ENCODE data around the gene NTRK2.

Gene NTRK2

GRCh38 chr9:84849049-84849448, 179.5 kb downstream of the NTRK2 start:
- DNase-seq (ENCODE audit: low read depth, low spot score): no peak

GRCh38 chr9:84850830-84851392, 181.4 kb downstream of the NTRK2 start:
- DNase-seq (ENCODE audit: low read depth, low spot score): no peak

DNA sequence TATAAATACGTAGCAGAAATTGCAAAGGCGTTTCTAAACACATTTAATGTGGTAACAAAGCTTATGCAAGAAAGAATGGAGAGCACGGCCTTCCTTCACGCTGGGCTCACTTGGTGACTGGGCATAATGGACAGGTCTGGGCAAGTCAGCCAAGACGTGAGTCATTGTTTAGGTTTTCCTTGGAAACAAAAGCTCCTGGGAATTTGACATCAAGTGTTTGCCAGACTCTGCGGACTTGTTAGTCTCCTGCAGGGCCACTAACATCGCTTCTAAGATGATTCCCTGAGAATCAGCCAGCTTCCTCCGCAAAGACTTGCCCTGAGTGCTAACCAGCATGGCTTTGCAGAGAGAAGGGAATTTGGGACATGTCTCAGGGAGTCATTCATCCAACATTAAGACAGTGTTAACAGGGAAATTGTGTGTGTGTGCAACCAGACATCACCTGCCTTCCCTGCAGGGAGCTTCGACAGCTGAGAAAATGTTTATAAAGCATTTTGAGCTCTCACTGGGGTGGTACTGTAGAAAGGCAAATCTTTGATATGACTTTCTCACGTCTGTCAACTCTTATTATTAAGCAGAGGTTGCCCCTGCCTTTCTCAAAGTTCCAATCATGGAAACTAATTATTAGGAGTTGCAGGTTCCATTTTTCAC, 182.5 kb downstream of the NTRK2 start:
- no peak for DNase-seq (ENCODE audit: low read depth, low spot score)

DNA sequence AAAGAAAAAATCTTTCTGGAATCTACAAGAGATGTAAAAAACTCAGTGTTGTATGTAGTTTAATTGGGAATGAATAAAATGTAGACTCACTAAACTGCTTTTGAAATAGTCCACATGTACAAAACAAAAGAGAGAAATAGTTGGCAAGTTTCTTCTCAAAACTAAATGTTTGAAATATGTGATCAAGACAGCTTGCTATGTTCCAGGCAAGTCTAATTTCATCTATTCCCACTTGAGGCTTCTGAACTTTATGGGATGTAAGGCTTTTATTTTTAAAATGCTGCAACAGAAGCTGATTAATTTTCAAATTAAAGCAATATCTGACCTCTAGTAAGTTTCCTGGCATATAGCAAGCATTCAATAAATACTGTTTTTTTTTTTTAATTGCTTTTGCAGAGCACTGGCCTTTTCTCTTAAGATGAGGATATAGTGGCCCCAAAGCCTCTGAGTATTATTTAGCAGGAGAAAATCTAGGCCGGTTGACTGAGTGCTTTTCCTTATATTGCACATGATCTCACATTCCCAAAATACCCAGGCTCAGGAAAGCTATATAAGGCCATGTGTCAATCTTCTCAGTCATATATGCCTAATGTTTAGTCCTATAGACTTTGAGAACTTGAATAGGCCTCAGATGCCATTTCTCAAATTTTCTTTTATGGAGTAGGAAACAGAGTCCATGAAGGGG, 183.2 kb downstream of the NTRK2 start:
- DNase-seq (ENCODE audit: low read depth, low spot score): no peak

- no peak for DNase-seq (ENCODE audit: low read depth, low spot score)
Measured at GRCh38 chr9:84856181-84856632, 186.7 kb downstream of the NTRK2 start.

DNA sequence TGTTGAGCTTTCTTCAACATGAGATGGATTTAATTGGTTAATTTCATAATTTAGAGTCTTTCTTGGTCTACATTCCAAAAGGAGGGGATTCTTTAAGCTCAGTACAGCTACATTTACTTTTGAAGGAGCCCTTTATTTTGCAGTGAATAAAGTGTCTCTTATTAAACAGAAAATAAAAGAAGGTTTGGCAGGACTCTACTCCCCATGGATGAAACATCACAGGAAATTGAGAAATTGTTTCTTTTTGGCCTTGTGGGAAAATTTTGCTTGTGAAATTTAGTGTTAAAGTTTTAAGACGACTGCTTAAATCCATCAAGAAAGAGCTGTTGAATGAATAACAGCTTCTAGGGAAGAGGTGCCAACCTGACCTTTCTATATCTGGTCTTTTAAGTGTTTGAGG, 187.7 kb downstream of the NTRK2 start:
- DNase-seq (ENCODE audit: low read depth, low spot score): no peak

- DNase-seq (ENCODE audit: low read depth, low spot score): no peak
Measured at GRCh38 chr9:84858364-84858763, 188.8 kb downstream of the NTRK2 start.

GRCh38 chr9:84860249-84861115, 191.0 kb downstream of the NTRK2 start:
- no peak for DNase-seq (ENCODE audit: low read depth, low spot score)

- DNase-seq (ENCODE audit: low read depth, low spot score): no peak
Measured at GRCh38 chr9:84861455-84861854, 191.9 kb downstream of the NTRK2 start.

GRCh38 chr9:84862308-84862707, 192.8 kb downstream of the NTRK2 start:
- no peak for DNase-seq (ENCODE audit: low read depth, low spot score)

DNA sequence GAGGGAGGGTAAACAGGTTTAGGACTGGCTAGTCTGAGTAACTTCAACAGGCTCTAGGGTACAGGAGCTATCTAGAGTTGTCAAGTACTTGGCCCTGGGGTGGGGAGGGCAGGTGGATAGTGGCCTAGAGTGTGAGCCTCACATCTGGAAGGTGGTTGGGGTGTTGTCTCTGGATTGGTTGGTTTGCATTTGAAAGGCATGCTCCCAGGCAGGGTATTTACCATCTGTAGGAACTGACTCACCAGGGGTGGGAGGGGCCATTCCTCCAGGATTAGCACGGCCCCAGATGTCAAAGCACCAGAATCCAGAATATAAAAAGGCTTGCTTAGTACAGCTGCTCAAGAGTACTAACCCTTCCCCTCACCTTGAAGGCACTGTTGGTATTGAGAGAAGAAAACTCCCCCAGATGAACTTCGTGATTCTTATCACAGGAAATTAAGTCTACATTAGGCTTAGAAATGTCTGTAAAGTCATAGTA, 193.3 kb downstream of the NTRK2 start:
- DNase-seq (ENCODE audit: low read depth, low spot score): no peak

DNA sequence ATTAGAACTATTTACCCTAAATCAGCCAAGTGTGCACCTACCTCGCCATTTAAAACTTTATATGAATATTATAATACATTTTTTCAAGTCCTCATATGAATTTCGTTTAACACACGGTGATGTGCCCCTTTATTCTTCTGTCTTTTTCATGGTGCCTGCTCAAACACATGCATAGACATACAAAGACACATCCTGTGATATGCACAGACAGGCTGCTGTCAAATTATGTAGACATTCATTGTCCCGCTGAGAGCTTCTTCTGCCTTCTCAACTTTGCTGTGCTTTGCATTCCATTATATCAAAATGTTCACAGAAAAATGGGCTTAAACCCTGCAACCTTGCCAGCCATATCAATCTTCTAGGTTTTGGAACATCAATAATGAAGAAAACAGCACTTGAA, 193.8 kb downstream of the NTRK2 start:
- no peak for DNase-seq (ENCODE audit: low read depth, low spot score)

- no peak for DNase-seq (ENCODE audit: low read depth, low spot score)
Measured at GRCh38 chr9:84866396-84867175, 197.1 kb downstream of the NTRK2 start.

- DNase-seq (ENCODE audit: low read depth, low spot score): no peak
Measured at GRCh38 chr9:84867186-84867585, 197.7 kb downstream of the NTRK2 start.

DNA sequence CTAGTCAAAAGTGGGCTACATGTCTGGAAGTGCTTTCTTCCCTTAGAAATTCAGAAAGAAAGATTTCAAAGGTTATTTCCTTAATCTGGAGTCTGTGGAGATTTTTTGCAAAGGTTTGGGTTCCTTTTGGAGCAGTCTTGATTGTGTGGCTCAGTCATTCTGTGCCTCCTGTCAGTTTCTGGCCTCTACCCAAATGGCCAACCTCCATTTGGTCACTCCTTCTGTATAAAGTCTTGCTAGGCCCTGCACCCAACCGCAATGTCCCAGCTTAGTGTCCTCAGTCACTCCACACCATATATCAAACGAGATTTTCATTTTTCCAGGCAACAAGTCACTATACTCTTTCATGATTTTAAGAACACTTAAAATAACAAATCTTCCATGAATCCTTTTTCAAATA, 199.6 kb downstream of the NTRK2 start:
- no peak for DNase-seq (ENCODE audit: low read depth, low spot score)

DNA sequence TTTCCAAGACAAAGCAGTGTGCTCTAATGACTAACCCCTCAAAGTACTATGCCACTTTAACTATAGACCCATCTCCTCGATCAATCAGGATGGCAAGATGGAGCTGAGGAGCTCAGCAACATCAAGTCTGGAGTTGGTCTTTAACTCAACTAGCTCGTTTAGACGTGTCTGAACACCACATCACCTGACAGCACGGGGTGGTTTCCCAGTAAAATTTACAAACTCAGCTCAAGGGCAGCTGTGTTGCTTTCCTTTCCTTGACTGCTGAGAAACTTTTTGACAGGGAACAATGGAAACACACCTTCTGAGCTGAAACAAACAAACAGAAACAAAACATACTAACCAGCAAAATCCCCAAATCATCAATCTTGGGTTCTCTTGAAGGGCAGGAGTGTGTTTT, 202.5 kb downstream of the NTRK2 start:
- no peak for DNase-seq (ENCODE audit: low read depth, low spot score)

DNA sequence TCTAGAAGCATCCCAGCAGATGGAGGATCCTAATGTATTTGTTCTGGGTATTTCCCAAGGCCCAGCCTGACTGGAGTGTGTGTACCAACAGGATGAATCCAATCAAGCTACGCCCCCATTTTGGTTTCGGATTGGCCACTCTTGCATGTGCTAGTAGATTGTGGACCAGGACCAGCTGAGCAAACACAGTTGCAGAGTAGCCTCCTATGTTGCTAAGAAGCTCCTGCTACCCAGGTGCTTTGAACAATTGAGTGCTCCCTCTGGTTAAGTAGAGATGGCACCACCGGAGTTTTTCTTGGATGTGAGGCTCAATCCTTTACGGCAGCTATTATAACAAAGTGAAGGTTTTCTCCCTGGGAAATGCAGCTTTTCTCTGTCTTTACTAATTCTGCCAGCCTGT, 204.5 kb downstream of the NTRK2 start:
- no peak for DNase-seq (ENCODE audit: low read depth, low spot score)

DNA sequence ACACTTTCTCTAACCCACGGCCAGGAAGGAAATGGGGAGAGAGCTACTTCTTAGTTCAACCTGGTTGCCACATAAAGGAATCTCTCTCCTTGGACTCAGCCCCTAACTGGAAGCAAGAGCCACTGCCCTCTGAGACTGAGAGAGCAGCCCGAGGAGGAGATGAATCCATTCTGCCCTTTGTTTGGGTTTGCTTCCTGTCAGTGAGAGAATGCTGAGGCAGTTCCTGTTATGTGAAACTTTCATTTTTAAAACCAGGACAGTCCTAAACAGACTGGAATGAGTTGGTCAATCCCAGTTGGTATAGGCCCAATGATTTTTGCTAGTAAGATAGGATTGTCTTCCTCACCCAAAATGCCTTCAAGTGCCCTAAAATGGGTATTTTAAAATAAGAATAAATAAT, 205.1 kb downstream of the NTRK2 start:
- DNase-seq (ENCODE audit: low read depth, low spot score): no peak

- DNase-seq (ENCODE audit: low read depth, low spot score): no peak
Measured at GRCh38 chr9:84875193-84875592, 205.7 kb downstream of the NTRK2 start.

DNA sequence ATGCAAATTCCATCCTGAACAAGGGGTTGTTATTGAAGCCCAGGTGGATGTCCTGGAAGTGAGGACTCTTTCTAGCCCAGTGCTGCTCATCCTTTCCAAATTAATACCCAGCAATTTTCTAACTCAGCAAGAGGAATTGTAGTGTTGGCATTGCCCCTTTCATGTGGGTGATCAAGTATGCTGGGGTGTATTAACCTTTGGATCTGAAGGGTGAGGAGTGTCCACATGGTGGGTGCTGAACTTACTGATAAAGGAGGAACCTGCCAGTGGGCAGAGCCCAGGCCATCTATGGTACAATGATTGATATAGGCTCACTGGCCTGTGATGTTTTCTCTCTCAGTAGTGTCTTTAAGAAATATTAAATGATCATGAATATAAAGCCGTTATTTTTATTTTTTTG, 210.1 kb downstream of the NTRK2 start:
- no peak for DNase-seq (ENCODE audit: low read depth, low spot score)

DNA sequence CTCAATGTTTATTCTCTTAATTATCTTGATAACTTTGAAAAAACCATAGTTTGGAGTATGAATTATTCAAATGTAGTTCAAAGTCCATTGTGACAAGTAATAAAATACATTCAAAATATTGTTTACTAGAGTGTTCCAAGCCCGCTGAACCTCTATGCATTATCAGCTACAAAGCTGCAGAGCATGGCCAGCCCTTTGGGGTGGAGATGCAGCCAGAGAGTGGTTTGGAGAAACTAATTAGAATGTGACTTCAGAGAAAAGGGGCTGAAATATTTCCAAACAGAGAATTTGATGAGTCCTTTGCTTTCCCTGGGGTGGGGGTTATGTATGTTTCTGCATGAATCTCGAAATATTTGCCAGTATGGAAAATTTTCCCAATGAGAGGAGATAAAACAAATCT, 211.3 kb downstream of the NTRK2 start:
- DNase-seq (ENCODE audit: low read depth, low spot score): no peak

Measured in activated naive CD8-positive, alpha-beta T cell treated with anti-CD3 and anti-CD28 coated beads, Interleukin-2, amount 50 U/mL, for 16 hours (primary cell).